Panc1 (cell line): ENCODE results near the gene MAMDC2. TPM values are rescaled to one million over a fixed set of nuclear protein-coding genes. Genes with fewer than 3 reads are reported as not detected.

Source experiments
- ATAC-seq: fragments of 200-7000 bp; cut with Tn5 transposase; 2 replicates; pipeline ENCODE4 v1.9.1; 2020; ENCODE audit warnings: mild to moderate bottlenecking, moderate library complexity
- BruUV-seq: library from RNA; stranded (reverse); fragments of 400-500 nt; replicated peaks from 2 replicates; lab custom pipeline; 2021; lab: Mats Ljungman, UMichigan
- CTCF ChIA-PET: fragments of 300-600 bp; sonication (Branson Sonifier 250); formaldehyde crosslinking; loops from one replicate; lab custom pipeline; 2022; ENCODE audit warnings: antibody characterized with exemption; lab: Charles Lee
- POLR2A ChIA-PET: fragments of 300-600 bp; sonication (Branson Sonifier 250); formaldehyde crosslinking; loops from one replicate; lab custom pipeline; 2022; ENCODE audit warnings: antibody characterized with exemption; lab: Charles Lee
- DNase-seq: peaks from one replicate; pipeline ENCODE4 v3.0.0-alpha.2; 2010; ENCODE audit warnings: low read depth, low spot score
- H3K27ac ChIP-seq: 2 replicates; pipeline ENCODE4 v1.5.1; 2011; ENCODE audit warnings: mild to moderate bottlenecking, low read length, inconsistent platforms
- H3K27me3 ChIP-seq: fragments of 200-500 bp; sonication (Bioruptor generic); 2 replicates; pipeline ENCODE4 v1.6.0; 2014; ENCODE audit warnings: low read length, inconsistent platforms; ENCODE audit not compliant: control insufficient read depth, insufficient read depth
- H3K36me3 ChIP-seq: fragments of 200-500 bp; sonication (Bioruptor generic); 2 replicates; pipeline ENCODE4 v1.5.1; 2014; ENCODE audit warnings: inconsistent platforms, mild to moderate bottlenecking, low read length, moderate library complexity; ENCODE audit not compliant: control insufficient read depth, insufficient read depth
- H3K4me1 ChIP-seq: 2 replicates; pipeline ENCODE4 v1.5.1; 2011; ENCODE audit warnings: inconsistent platforms, mild to moderate bottlenecking, low read length, moderate library complexity; ENCODE audit not compliant: control insufficient read depth, insufficient read depth
- H3K4me3 ChIP-seq, 2 experiments: 2 replicates each; pipeline ENCODE4 v1.5.1; 2011 to 2012; ENCODE audit warnings: low read depth in 2 of 2, low read length in 2 of 2, mild to moderate bottlenecking in 2 of 2, inconsistent platforms in 1 of 2, moderate library complexity in 1 of 2
- H3K9me3 ChIP-seq: fragments of 200-500 bp; sonication (Bioruptor generic); 2 replicates; pipeline ENCODE4 v1.5.1; 2014; ENCODE audit warnings: low read depth, mild to moderate bottlenecking, inconsistent platforms, low read length, moderate library complexity; ENCODE audit not compliant: control insufficient read depth, insufficient read depth
- CTCF ChIP-seq: fragments of 450-650 bp; IDR thresholded peaks from 2 replicates; pipeline ENCODE4 v1.5.1; 2017; ENCODE audit warnings: mild to moderate bottlenecking
- REST ChIP-seq, 2 experiments: IDR thresholded peaks; 2 replicates each; pipeline ENCODE4 v1.6.1; 2011 to 2012; ENCODE audit warnings: low read depth in 2 of 2, control low read depth in 1 of 2, low read length in 1 of 2, mild to moderate bottlenecking in 1 of 2, moderate library complexity in 1 of 2; ENCODE audit not compliant: insufficient read depth in 1 of 2
- SIN3A ChIP-seq: IDR thresholded peaks from 2 replicates; pipeline ENCODE4 v1.6.1; 2012; ENCODE audit warnings: low read depth, mild to moderate bottlenecking, low read length, moderate library complexity, borderline replicate concordance; ENCODE audit not compliant: insufficient read depth
- TCF7L2 ChIP-seq: IDR thresholded peaks from 2 replicates; pipeline ENCODE4 v1.6.1; 2011; ENCODE audit warnings: mild to moderate bottlenecking, low read depth, low read length, inconsistent platforms
- in situ Hi-C: cut with HindIII; loops from 2 replicates; pipeline ENCODE4 v1.10.0; 2016; ENCODE audit warnings: low sequenced_read_pairs, low pct_unique_long_range_greater_than_20kb
- intact Hi-C: fragments of 100-400 bp; cut with micrococcal nuclease; formaldehyde crosslinking; loops from one replicate; pipeline ENCODE4 v1.10.0; 2022; ENCODE audit not compliant: unreplicated experiment
- total RNA-seq: library from RNA; stranded (reverse); gene quantifications from one replicate; pipeline ENCODE4 v1.2.1, GENCODE V29; 2021; ENCODE audit not compliant: unreplicated experiment

The MAMDC2 gene
- total RNA-seq, 1 experiment from 2014 or later = 1.5 TPM

GRCh38 chr9:70028287-70028686 lies 15.4 kb upstream of the MAMDC2 start:
- ChIA-PET POLR2A (no interaction called here), CTCF (no interaction called here)
- no TSS peak for BruUV-seq
- intact Hi-C loops = no loop called here
- TF ChIP-seq SIN3A = no peak
- H3K36me3 ChIP-seq = no peaks in the 10 kb centered on the region
- ATAC-seq (no peak), DNase-seq (no peak)
- no peaks in the 10 kb centered on the region for H3K4me1 ChIP-seq
- no peak overlapping the region for H3K27ac ChIP-seq
- no peaks in the 10 kb centered on the region for H3K9me3 ChIP-seq
- no peak overlapping the region for H3K4me3 ChIP-seq
- H3K27me3 ChIP-seq = no peaks in the 10 kb centered on the region
- in situ Hi-C loops = no loop called here

GRCh38 chr9:70030156-70030555 lies 13.5 kb upstream of the MAMDC2 start:
- POLR2A ChIA-PET = no interaction called here

More at GRCh38 chr9:70030156-70030555, 13.5 kb upstream of the MAMDC2 start:
- Histone ChIP-seq H3K9me3 (no peaks in the 10 kb centered on the region), H3K27me3 (no peaks in the 10 kb centered on the region), H3K36me3 (no peaks in the 10 kb centered on the region), H3K4me1 (no peaks in the 10 kb centered on the region), H3K27ac (no peak overlapping the region), H3K4me3 (no peak overlapping the region)
- BruUV-seq = no TSS peak
- TF ChIP-seq REST (IDR thresholded peaks at IDR 0.05; ENCODE audit: insufficient read depth in 1 of 2, low read depth in 2 of 2, low read length in 1 of 2) = no peak
- TF ChIP-seq CTCF = no peak
- TF ChIP-seq SIN3A = no peak
- TF ChIP-seq TCF7L2 = no peak
- ATAC-seq = no peak
- CTCF ChIA-PET = no interaction called here
- intact Hi-C loops (no loop called here), in situ Hi-C loops (no loop called here)
- DNase-seq = no peak
